IPS DF 6.9 (cell line): ENCODE results near the gene KRTAP5-2.
"Not testable (repeated sequence)": the region's sequence is repeated elsewhere in the genome, so short reads cannot be mapped to it uniquely, and the experiment has no call there.

Experiments used
- DNase-seq: peaks from one replicate; pipeline ENCODE4 v3.0.0-alpha.2; 2013; ENCODE audit warnings: low read depth, low spot score
- H3K27ac ChIP-seq: one replicate; pipeline ENCODE4 v1.5.1; 2013; ENCODE audit warnings: low read length, control low read depth
- H3K27me3 ChIP-seq: 2 replicates; pipeline ENCODE4 v1.6.1; 2013; ENCODE audit warnings: mild to moderate bottlenecking, low read length; ENCODE audit not compliant: control insufficient read depth, insufficient read depth
- H3K36me3 ChIP-seq: 2 replicates; pipeline ENCODE4 v1.6.1; 2013; ENCODE audit warnings: low read length; ENCODE audit not compliant: control insufficient read depth, insufficient read depth
- H3K4me1 ChIP-seq: 2 replicates; pipeline ENCODE4 v1.6.1; 2013; ENCODE audit warnings: low read length; ENCODE audit not compliant: control insufficient read depth, insufficient read depth
- H3K4me3 ChIP-seq: 2 replicates; pipeline ENCODE4 v1.5.1; 2013; ENCODE audit warnings: mild to moderate bottlenecking, low read length
- H3K9me3 ChIP-seq: 2 replicates; pipeline ENCODE4 v1.6.1; 2013; ENCODE audit warnings: low read length, inconsistent platforms; ENCODE audit not compliant: control insufficient read depth, insufficient read depth
- WGBS: extraction: QIAGEN DNeasy Blood & Tissue Kit; methylation state at CpG from one replicate; pipeline ENCODE4 v1.1.7; 2013; ENCODE audit warnings: mixed read lengths, missing lambda C conversion rate; ENCODE audit not compliant: insufficient read length, insufficient coverage; 5-methylcytosine and 5-hydroxymethylcytosine counted together

KRTAP5-2 gene, protein sequence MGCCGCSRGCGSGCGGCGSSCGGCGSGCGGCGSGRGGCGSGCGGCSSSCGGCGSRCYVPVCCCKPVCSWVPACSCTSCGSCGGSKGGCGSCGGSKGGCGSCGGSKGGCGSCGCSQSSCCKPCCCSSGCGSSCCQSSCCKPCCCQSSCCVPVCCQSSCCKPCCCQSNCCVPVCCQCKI

DNA sequence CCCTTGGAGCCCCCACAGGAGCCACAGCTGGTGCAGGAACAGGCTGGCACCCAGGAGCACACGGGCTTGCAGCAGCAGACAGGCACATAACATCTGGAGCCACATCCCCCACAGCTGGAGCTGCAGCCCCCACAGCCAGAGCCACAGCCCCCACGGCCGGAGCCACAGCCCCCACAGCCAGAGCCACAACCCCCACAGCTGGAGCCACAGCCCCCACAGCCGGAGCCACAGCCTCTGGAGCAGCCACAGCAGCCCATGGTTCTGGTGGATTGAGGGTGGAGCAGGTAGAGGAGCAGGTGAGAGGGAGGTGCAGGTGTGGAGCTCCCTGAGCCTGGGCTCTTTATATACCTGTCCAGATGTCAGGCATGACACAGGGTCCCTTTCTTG, at the start of gene KRTAP5-2:
Gene KRTAP5-2, minus strand, starts transcription at position 301 of the 387 bp plus-strand sequence. Its CDS starts 44 bp downstream, at position 257.
- no peaks in the 10 kb centered on the region for H3K36me3 ChIP-seq
- H3K4me1 ChIP-seq: 0 out of 2 replicates have a peak, but pooled peaks cover 1% of the 10 kb centered on the region
- no peak within 1 kb of the TSS for H3K4me3 ChIP-seq
- WGBS: no CpG with 5 or more reads among the region's 4 CpGs
- no peak for DNase-seq
- no peak within 1 kb of the TSS for H3K27ac ChIP-seq
- H3K9me3 ChIP-seq: no peaks in the 10 kb centered on the region
- H3K27me3 ChIP-seq: no peaks in the 10 kb centered on the region

DNA sequence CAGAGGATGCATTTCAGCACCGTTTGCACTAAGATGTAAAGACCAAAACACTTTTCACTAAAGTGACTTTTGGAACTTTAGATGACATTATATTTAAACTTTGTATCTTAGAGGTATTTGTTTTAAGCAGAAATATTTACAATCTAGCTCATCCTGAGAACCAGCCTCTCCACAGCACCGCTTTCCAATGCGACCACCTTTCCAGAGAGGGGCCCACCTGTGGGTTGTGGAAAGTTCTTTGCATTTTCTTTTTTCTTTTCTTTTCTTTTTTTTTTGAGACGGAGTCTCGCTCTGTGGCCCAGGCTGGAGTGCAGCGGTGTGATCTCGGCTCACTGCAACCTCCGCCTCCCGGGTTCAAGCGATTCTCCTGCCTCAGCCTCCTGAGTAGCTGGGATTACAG, 48.4 kb upstream of the KRTAP5-2 start:
- H3K27me3 ChIP-seq, H3K4me3 ChIP-seq, H3K27ac ChIP-seq, DNase-seq, H3K36me3 ChIP-seq, H3K4me1 ChIP-seq, H3K9me3 ChIP-seq: not testable (repeated sequence)
- no CpG with 5 or more reads among the region's 10 CpGs for WGBS

DNA sequence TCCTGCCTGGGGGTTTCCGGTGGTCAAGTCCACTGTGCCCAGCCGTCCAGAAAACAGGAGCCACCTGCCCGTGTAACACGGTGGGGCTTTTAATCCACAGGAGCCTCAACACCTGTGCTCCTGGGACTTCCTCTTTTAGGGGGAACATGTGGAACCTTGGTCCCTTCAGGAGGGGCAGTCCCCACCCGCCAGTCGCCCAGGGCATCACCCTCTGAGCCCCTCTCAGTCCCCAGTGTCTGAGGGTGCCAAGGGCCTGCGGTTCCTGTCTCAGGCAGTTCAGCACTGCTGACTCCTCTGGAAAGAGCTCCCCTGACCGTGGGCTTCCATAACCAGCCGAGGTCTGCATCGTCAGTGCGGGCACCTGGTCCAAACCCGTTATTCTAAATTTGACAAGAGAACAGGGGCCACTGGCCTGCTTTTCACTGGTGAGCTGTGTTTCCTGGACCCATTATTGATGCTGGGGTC, 47.3 kb upstream of the KRTAP5-2 start:
- no CpG with 5 or more reads among the region's 12 CpGs for WGBS
- H3K27me3 ChIP-seq: no peaks in the 10 kb centered on the region

DNA sequence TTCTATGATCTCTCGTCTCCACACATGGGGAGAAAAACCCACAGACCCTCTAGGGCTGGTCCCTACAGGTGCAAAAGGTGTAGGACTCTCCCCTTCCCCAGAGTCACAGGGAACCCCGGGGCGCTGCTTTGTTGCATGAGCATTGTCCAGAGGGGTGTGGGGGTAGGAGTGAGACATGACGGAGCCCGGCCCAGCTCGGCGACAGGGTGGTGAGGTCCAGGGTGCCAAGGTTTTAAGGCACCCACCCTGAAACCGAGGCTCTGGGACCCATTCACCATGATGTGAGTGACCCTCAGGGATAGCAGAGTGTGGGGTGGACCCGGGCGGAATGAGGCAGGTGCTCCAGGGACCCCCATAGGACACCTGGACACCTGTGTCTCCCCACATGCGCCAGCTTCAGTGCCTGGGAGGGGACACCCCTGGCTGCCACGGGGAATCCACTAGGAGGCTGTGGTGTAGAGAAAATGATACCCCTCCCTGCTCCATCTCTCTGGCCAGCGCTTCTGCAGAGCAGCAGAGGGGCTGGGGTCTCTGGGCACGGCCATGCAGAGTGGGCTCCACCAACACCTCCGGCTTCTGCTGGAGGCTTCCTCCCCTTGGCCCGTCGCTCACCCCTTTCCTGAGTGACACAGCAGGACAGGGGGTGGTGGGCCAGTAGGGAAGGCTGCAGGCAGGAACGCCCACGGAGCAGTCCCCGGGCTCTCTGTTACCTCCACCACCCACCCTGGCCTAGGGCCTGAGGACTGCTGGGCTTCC, 46.7 kb upstream of the KRTAP5-2 start:
- WGBS: no CpG with 5 or more reads among the region's 20 CpGs
- no peaks in the 10 kb centered on the region; the same call in 1 of the 2 replicates for H3K4me1 ChIP-seq
- no peak overlapping the region for H3K27ac ChIP-seq
- no peaks in the 10 kb centered on the region for H3K36me3 ChIP-seq
- H3K4me3 ChIP-seq: no peak overlapping the region
- no peaks in the 10 kb centered on the region for H3K27me3 ChIP-seq
- no peaks in the 10 kb centered on the region for H3K9me3 ChIP-seq
- no peak for DNase-seq

More for the DNA sequence above, 47.3 kb upstream of the KRTAP5-2 start:
- no peaks in the 10 kb centered on the region for H3K36me3 ChIP-seq
- no peaks in the 10 kb centered on the region for H3K9me3 ChIP-seq
- H3K4me1 ChIP-seq: no peaks in the 10 kb centered on the region; the same call in 1 of the 2 replicates
- H3K4me3 ChIP-seq: no peak overlapping the region
- no peak overlapping the region for H3K27ac ChIP-seq
- no peak for DNase-seq

DNA sequence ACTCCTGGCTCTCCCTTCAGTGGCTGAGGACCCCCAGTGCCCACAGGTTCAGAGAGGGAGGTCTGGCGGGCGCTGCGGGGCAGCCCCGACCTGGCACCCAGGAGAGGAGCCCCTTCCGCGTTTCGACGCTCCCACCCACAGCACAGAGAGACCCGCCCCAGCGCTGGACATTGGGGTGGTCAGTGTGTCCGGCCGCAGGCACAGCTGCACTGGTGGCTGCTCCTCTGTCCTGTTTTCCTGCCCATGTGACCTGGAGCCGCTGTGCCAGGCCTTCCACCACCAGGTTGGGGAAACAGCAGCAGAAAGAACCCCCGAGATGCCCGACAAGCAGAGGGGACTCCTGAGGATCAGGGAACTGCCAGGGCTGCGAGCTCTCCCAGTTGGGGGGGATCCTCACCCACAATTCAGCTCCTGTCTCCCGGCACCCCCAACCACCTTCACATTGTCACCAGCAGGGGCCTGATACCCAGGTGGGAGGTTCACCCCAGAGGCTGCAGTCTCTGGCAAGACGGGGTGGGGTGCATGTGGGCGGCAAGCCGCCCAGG, 45.1 kb upstream of the KRTAP5-2 start:
- H3K4me1 ChIP-seq: no peaks in the 10 kb centered on the region; the same call in 1 of the 2 replicates
- H3K9me3 ChIP-seq: no peaks in the 10 kb centered on the region
- no peaks in the 10 kb centered on the region for H3K27me3 ChIP-seq
- H3K27ac ChIP-seq: no peak overlapping the region
- H3K4me3 ChIP-seq: no peak overlapping the region
- no peaks in the 10 kb centered on the region for H3K36me3 ChIP-seq
- DNase-seq: no peak
- WGBS: no CpG with 5 or more reads among the region's 20 CpGs

DNA sequence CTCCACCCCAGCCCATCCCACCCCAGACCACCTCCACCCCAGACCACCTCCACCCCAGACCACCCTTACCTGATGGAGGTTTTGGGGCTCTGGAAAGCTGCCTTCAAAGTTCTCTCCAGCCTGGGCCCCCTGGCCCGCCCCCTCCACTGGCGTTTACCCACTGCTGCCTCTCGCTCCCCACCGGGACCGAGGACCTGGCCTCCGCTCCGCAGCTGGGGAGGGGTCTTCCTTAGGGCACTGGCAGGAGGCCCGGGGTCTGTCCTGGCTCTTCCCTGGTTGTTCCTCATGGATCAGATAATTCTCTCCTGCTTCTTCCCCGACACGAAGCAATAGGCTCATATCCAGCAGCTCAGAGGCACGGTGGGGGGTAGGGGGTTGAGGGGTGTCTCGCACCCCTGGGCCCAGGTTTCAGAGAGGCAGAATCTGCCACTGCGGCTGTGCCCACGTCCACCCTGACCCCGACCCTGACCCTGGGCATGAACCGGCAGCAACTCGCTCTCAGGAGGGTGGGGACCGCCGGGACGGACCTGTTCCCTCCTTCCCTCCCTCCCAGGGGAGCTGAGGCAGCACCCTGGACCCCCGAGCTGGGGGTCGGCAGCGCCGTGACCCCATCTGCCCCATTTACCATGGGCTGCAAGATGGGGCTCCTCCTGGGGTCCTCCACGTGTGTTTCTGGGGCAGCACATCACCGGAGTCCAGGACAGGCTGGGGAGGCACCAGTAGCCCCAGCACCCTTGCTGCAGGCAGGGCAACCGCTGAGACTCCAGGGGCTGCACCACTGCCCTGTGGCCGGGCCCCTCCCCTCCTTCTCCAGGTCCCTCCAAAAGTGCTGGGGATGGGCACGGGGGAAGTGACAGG, 44.4 kb upstream of the KRTAP5-2 start:
- Histone ChIP-seq H3K9me3 (no peaks in the 10 kb centered on the region), H3K4me1 (no peaks in the 10 kb centered on the region; the same call in 1 of the 2 replicates), H3K36me3 (no peaks in the 10 kb centered on the region), H3K27ac (no peak overlapping the region), H3K27me3 (no peaks in the 10 kb centered on the region), H3K4me3 (no peak overlapping the region)
- no peak for DNase-seq
- WGBS: no CpG with 5 or more reads among the region's 29 CpGs

DNA sequence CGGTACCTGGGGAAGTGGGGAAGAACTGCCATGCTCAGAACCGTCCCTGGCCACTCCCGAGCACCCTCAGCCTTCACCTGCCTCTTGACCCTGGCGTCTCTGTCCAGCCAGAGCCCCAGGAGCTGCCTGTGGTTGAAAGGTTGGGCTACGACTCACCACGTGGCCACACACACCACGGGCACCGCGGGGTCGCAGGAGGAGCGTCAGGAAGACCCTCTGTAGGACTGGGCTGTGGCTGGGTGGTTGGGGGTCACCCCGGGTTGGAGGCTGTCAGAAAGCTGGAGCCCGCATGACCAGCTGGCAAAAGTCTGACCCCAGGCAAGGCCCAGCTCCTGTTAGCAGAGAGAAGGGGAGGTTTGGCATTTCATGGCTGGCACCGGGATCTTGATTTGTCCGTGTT, 43.0 kb upstream of the KRTAP5-2 start:
- Histone ChIP-seq H3K27me3 (no peaks in the 10 kb centered on the region), H3K36me3 (no peaks in the 10 kb centered on the region), H3K4me3 (no peak overlapping the region), H3K4me1 (no peaks in the 10 kb centered on the region; the same call in 1 of the 2 replicates), H3K9me3 (no peaks in the 10 kb centered on the region), H3K27ac (no peak overlapping the region)
- DNase-seq: no peak
- no CpG with 5 or more reads among the region's 15 CpGs for WGBS

DNA sequence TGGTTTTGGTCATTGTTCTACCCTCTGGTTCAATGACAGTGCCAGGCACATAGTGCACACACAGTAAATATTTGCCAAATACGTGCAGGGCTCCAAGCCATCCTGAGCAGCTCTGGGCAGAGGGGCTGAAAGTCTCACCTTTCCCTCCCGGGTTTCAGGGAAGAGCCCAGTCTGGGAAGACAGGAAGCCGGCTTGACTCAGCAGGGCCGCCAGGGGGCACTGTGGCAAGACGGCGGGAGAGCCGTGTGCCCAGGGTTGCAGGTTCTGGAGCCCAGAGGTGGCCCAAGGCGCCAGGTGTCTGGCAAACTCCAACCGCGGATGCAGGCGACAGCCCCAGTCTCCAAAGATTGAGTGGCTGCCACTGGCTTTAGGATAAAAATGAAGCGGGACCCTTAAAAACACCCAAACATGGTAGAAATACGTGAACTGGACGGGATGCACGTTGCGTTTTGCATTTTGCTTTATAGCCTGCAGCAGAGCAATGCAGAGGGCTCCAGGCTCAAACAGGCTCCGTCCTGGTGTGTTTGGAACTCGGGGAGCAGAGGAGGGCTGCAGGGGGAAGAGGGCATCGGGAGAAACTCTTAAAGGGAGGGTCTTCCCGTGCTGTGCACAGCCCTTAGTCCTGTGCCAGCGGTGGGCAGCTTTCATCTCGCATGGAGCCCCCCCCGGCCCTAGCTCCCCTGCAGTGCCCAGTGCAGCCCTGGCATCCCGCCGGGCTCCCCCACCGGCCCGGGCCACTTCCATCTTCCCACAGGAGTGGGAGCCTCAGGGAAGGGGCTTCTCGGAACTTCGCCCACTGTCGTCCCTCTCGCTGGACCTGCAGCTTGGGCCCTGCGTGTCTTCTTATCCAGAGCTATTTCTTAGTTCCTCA, 42.2 kb upstream of the KRTAP5-2 start:
- Histone ChIP-seq H3K36me3 (no peaks in the 10 kb centered on the region), H3K9me3 (no peaks in the 10 kb centered on the region), H3K4me3 (no peak overlapping the region), H3K4me1 (no peaks in the 10 kb centered on the region; the same call in 1 of the 2 replicates), H3K27ac (no peak overlapping the region), H3K27me3 (no peaks in the 10 kb centered on the region)
- no CpG with 5 or more reads among the region's 32 CpGs for WGBS
- peak; percentile 50 for DNase-seq

DNA sequence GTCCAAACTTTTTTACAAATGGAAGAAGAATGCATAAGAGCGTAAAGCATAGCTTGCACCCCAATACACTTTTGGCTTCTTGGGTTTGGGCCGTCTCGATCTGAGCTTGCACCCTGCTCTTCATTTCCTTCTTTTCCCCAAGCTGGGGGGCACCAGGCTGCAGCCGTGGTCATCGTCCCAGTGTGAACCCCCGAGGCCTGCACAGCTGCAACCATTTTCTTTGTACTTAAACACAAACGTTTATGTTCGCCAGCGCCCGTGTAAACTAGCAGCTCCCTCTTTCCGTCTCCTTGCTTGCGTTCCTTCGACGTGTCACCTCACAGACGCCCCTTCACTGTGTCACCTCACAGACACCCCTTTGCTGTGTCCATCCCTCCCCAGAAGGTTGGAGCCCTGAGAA, 41.6 kb upstream of the KRTAP5-2 start:
- no CpG with 5 or more reads among the region's 15 CpGs for WGBS
- H3K27me3 ChIP-seq: no peaks in the 10 kb centered on the region
- H3K36me3 ChIP-seq: no peaks in the 10 kb centered on the region
- no peaks in the 10 kb centered on the region for H3K9me3 ChIP-seq
- no peaks in the 10 kb centered on the region for H3K4me1 ChIP-seq
- H3K27ac ChIP-seq: no peak overlapping the region
- H3K4me3 ChIP-seq: no peak overlapping the region
- DNase-seq: no peak
